Body of pancreas (tissue), 4 donors: ENCODE results near the gene EMID1. TPM values are rescaled to one million over a fixed set of nuclear protein-coding genes. Genes with fewer than 3 reads are reported as not detected.
A peak's percentile ranks its signal among the peaks of the same experiment; 100 is the strongest.

Experiments used
- ATAC-seq: fragments of 150-250 bp; one replicate; pipeline ENCODE4 v1.9.1; 2016
- DNase-seq, 4 donors: peaks; one replicate each; pipeline ENCODE4 v3.0.0-alpha.2; 2019
- H3K27ac ChIP-seq, 4 donors: fragments of 200-600 bp; sonication (generic); 1 replicate in 3 of 4; 2 replicates in 1 of 4; pipeline versions ENCODE4 v1.5.1 to v1.6.1; 2016 to 2019; ENCODE audit warnings: mild to moderate bottlenecking in 1 of 4, mixed read lengths in 1 of 4, moderate library complexity in 1 of 4
- H3K27me3 ChIP-seq, 2 donors: fragments of 200-600 bp; sonication (generic); one replicate each; pipeline ENCODE4 v1.6.0; 2016; ENCODE audit warnings: mild to moderate bottlenecking in 1 of 2
- H3K36me3 ChIP-seq, 2 donors: fragments of 200-600 bp; sonication (generic); replicated peaks in 1 of 2; 2 replicates each; pipeline ENCODE4 v1.5.1; 2016; ENCODE audit warnings: low read depth in 2 of 2; ENCODE audit not compliant: insufficient read depth in 1 of 2
- H3K4me1 ChIP-seq: fragments of 200-600 bp; sonication (generic); one replicate; pipeline ENCODE4 v1.6.0; 2016
- H3K4me3 ChIP-seq, 2 donors: fragments of 200-600 bp; sonication (generic); 1 replicate in 1 of 2; 2 replicates in 1 of 2; pipeline ENCODE4 v1.5.1; 2016 to 2019
- H3K9me3 ChIP-seq, 3 donors: fragments of 200-600 bp; sonication (generic); 1 replicate in 2 of 3; 2 replicates in 1 of 3; pipeline ENCODE4 v1.5.1; 2016
- CTCF ChIP-seq, 7 experiments: fragments of 450-650 bp in 4 of 7; fragments of 200-600 bp in 3 of 7; sonication (generic) in 3 of 7; IDR thresholded peaks; one replicate each; pipeline ENCODE4 v1.5.1; 2016 to 2019; ENCODE audit warnings: antibody characterized with exemption in 7 of 7
- POLR2A ChIP-seq, 3 donors: fragments of 450-650 bp; IDR thresholded peaks; one replicate each; pipeline ENCODE4 v1.6.1; 2016; ENCODE audit warnings: antibody characterized with exemption in 3 of 3, mild to moderate bottlenecking in 2 of 3
- WGBS, 2 donors: methylation state at CpG; one replicate each; pipeline ENCODE4 v1.1.5; 2017; 5-methylcytosine and 5-hydroxymethylcytosine counted together
- intact Hi-C: fragments of 100-400 bp; cut with DNase I; formaldehyde crosslinking; loops from one replicate; pipeline ENCODE4 v1.15.1; 2023
- total RNA-seq, 2 donors: library from RNA; depleted of rRNA; stranded (reverse); fragments of >200 nt; gene quantifications; one replicate each; pipeline ENCODE4 v1.1.0, GENCODE V29; 2016

Gene EMID1
- total RNA-seq, 2 donors from 2014 or later, result 5.9 to 25.9 TPM

DNA sequence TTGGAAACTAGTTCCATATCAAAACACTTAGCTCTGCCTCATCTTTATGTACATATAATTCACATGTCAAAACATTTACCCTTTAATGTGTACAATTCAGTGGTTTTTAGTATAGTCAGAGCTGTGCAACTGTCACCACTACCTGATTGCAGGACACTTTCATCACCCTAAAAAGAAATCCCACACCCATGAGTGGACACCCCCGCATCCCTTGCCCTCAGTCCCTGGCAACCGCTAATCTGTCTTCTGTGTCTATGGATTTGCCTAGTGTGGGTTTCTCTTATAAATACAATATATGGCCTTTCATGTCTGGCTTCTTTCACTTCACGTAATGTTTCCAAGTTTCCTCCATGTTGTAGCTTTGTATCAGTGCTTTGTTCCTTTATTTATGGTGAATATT lies 8.6 kb upstream of the EMID1 start:
- no peak for TF ChIP-seq CTCF (IDR thresholded peaks at IDR 0.05)
- no peak for TF ChIP-seq POLR2A (IDR thresholded peaks at IDR 0.05)
- 90 to 93% methylated on average over 3 of the region's 3 CpGs for WGBS, 2 donors
- intact Hi-C loops, result no loop called here
- H3K27ac ChIP-seq, result no peak overlapping the region
- H3K9me3 ChIP-seq, result no peaks in the 10 kb centered on the region
- H3K4me1 ChIP-seq, result no peaks in the 10 kb centered on the region
- ATAC-seq (no peak), DNase-seq (no peak)
- H3K36me3 ChIP-seq, result no peaks in the 10 kb centered on the region
- H3K27me3 ChIP-seq, result no peaks in the 10 kb centered on the region
- no peak overlapping the region for H3K4me3 ChIP-seq

DNA sequence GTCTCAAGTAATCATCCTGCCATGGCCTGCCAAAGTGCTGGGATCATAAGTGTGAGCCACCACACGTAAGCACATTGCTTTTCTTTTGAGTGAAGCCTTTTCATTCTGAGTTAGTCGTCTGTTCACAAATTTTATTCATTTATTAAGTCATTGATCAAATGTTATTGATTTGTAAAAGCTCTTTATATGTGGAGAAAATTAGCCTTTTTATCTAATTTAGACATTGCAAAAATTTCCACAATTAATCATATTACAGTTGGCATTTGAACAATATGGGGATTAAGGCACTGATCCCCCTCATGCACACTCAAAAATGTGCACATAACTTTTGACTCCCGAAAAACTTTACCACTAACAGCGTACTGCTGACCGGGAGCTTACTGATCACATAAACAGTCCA lies 7.5 kb upstream of the EMID1 start:
- no peak for DNase-seq
- no peak for ATAC-seq
- Histone ChIP-seq H3K9me3 (no peaks in the 10 kb centered on the region), H3K27ac (no peak overlapping the region), H3K4me1 (no peaks in the 10 kb centered on the region), H3K4me3 (no peak overlapping the region), H3K36me3 (no peaks in the 10 kb centered on the region), H3K27me3 (no peaks in the 10 kb centered on the region)
- intact Hi-C loops, result no loop called here
- TF ChIP-seq CTCF (IDR thresholded peaks at IDR 0.05) (no peak), POLR2A (IDR thresholded peaks at IDR 0.05) (no peak)
- 96 to 97% methylated on average over 5 of the region's 5 CpGs for WGBS, 2 donors

- intact Hi-C loops, result no loop called here
- H3K27me3 ChIP-seq, result no peaks in the 10 kb centered on the region
- no peak overlapping the region for H3K27ac ChIP-seq
- H3K36me3 ChIP-seq, result no peaks in the 10 kb centered on the region
- H3K9me3 ChIP-seq, result no peaks in the 10 kb centered on the region
- H3K4me3 ChIP-seq, result no peak overlapping the region
- WGBS, 2 donors, result 83 to 87% methylated on average over 6 to 8 of the region's 8 CpGs
- TF ChIP-seq POLR2A (IDR thresholded peaks at IDR 0.05) (no peak), CTCF (IDR thresholded peaks at IDR 0.05) (no peak)
- ATAC-seq, result no peak
- DNase-seq, result no peak
- no peaks in the 10 kb centered on the region for H3K4me1 ChIP-seq
Observed at GRCh38 chr22:29199702-29200400, 5.8 kb upstream of the EMID1 start.

- no peak for TF ChIP-seq CTCF (IDR thresholded peaks at IDR 0.05)
- no peak for TF ChIP-seq POLR2A (IDR thresholded peaks at IDR 0.05)
- Histone ChIP-seq H3K9me3 (no peaks in the 10 kb centered on the region), H3K27ac (no peak overlapping the region), H3K36me3 (no peaks in the 10 kb centered on the region), H3K27me3 (no peaks in the 10 kb centered on the region), H3K4me3 (no peak overlapping the region), H3K4me1 (peaks cover 4% of the 10 kb centered on the region)
- ATAC-seq, result no peak
- intact Hi-C loops, result no loop called here
- no peak for DNase-seq
- WGBS, 2 donors, result 87 to 89% methylated on average over 7 of the region's 7 CpGs
Observed at GRCh38 chr22:29200901-29201300, 4.8 kb upstream of the EMID1 start.

- ATAC-seq (no peak), DNase-seq (no peak)
- peak overlapping the region in 1 of 4 donors; percentile 50 for H3K27ac ChIP-seq
- no peak overlapping the region for H3K4me3 ChIP-seq
- TF ChIP-seq CTCF (IDR thresholded peaks at IDR 0.05), result no peak
- no peak for TF ChIP-seq POLR2A (IDR thresholded peaks at IDR 0.05)
- no peaks in the 10 kb centered on the region for H3K36me3 ChIP-seq
- no peaks in the 10 kb centered on the region for H3K27me3 ChIP-seq
- intact Hi-C loops, result no loop called here
- WGBS, 2 donors, result 67 to 90% methylated on average over 5 to 7 of the region's 7 CpGs
- H3K4me1 ChIP-seq, result peaks cover 13% of the 10 kb centered on the region
- H3K9me3 ChIP-seq, result no peaks in the 10 kb centered on the region
Observed at GRCh38 chr22:29201782-29202181, 3.9 kb upstream of the EMID1 start.
